ENCODE results near the gene HS6ST3. TPM values are rescaled to one million over a fixed set of nuclear protein-coding genes. Genes with fewer than 3 reads are reported as not detected.

Gene HS6ST3
- total and polyA plus RNA-seq, 2 donors from 2014 or later = 0.47 to 1.2 TPM

DNA sequence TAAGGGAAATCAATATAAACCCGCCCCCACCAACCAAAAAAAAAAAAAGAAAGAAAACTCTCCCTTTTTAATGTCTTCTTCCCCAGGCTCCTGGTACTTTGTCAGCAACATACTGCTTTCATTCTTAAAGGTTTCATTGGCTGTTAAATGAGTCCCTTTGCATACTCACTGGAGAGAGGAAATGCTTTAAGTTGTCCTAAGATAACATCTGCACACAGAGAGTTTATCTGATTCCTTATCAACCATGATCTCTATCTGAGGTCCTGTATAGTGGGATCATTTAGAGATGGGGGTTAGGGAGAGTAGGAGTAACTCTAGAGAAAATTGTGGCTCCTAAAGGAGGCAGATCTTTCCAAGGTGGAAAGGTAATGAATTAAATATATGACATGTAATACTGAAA lies 747.9 kb downstream of the HS6ST3 start:
- Histone ChIP-seq H3K4me3 (ENCODE audit: low read length in 3 of 3) (no peak overlapping the region), H3K27me3 (ENCODE audit: control insufficient read depth, insufficient read depth, low read length) (no peaks in the 10 kb centered on the region), H3K36me3 (ENCODE audit: control insufficient read depth in 2 of 3, insufficient read depth in 3 of 3, low read length in 3 of 3) (no peaks in the 10 kb centered on the region), H3K4me1 (ENCODE audit: control insufficient read depth in 2 of 3, insufficient read depth in 2 of 3, low read depth in 1 of 3, low read length in 3 of 3) (no peaks in the 10 kb centered on the region), H3K27ac (ENCODE audit: low read depth in 2 of 2, low read length in 2 of 2) (no peak overlapping the region), H3K9ac (ENCODE audit: low read length in 3 of 3) (no peak overlapping the region), H3K9me3 (ENCODE audit: control insufficient read depth in 2 of 3, insufficient read depth in 1 of 3, low read length in 3 of 3) (no peaks in the 10 kb centered on the region)
- TF ChIP-seq, protein P1, sequence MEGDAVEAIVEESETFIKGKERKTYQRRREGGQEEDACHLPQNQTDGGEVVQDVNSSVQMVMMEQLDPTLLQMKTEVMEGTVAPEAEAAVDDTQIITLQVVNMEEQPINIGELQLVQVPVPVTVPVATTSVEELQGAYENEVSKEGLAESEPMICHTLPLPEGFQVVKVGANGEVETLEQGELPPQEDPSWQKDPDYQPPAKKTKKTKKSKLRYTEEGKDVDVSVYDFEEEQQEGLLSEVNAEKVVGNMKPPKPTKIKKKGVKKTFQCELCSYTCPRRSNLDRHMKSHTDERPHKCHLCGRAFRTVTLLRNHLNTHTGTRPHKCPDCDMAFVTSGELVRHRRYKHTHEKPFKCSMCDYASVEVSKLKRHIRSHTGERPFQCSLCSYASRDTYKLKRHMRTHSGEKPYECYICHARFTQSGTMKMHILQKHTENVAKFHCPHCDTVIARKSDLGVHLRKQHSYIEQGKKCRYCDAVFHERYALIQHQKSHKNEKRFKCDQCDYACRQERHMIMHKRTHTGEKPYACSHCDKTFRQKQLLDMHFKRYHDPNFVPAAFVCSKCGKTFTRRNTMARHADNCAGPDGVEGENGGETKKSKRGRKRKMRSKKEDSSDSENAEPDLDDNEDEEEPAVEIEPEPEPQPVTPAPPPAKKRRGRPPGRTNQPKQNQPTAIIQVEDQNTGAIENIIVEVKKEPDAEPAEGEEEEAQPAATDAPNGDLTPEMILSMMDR (IDR thresholded peaks at IDR 0.05; ENCODE audit: borderline replicate concordance, extremely low read depth, insufficient read depth) = no peak
- DNase-seq (no peak), FAIRE-seq (no peak)
- intact Hi-C loops (cut with DNase I) = no loop called here

DNA sequence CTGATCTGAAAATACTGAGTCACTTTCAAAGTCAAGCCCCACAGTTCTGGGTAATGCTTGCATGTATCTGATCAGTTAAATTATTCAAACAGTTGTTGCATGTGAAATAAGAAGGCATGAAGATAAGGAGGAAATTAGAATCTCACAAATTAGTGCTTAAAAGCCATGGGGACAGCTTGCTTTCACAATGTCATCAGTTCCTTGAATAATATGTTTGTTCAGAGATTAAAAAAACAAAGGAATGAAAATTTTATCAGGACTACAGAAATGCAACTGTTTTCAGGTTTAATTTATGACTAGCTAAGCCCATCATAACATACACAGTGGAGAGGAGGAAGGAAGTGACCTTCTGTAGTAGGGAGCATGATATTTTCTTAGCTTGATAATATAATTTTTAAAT lies 754.3 kb downstream of the HS6ST3 start:
- DNase-seq (no peak), FAIRE-seq (no peak)
- no peak overlapping the region for H3K4me3 ChIP-seq (ENCODE audit: low read length in 3 of 3)
- TF ChIP-seq, protein P1 (IDR thresholded peaks at IDR 0.05; ENCODE audit: borderline replicate concordance, extremely low read depth, insufficient read depth) = no peak
- H3K27me3 ChIP-seq (ENCODE audit: control insufficient read depth, insufficient read depth, low read length) = no peaks in the 10 kb centered on the region
- H3K9ac ChIP-seq (ENCODE audit: low read length in 3 of 3) = no peak overlapping the region
- H3K27ac ChIP-seq (ENCODE audit: low read depth in 2 of 2, low read length in 2 of 2) = no peak overlapping the region
- intact Hi-C loops (cut with DNase I) = no loop called here
- H3K9me3 ChIP-seq (ENCODE audit: control insufficient read depth in 2 of 3, insufficient read depth in 1 of 3, low read length in 3 of 3) = no peaks in the 10 kb centered on the region
- H3K36me3 ChIP-seq (ENCODE audit: control insufficient read depth in 2 of 3, insufficient read depth in 3 of 3, low read length in 3 of 3) = no peaks in the 10 kb centered on the region
- no peaks in the 10 kb centered on the region for H3K4me1 ChIP-seq (ENCODE audit: control insufficient read depth in 2 of 3, insufficient read depth in 2 of 3, low read depth in 1 of 3, low read length in 3 of 3)

DNA sequence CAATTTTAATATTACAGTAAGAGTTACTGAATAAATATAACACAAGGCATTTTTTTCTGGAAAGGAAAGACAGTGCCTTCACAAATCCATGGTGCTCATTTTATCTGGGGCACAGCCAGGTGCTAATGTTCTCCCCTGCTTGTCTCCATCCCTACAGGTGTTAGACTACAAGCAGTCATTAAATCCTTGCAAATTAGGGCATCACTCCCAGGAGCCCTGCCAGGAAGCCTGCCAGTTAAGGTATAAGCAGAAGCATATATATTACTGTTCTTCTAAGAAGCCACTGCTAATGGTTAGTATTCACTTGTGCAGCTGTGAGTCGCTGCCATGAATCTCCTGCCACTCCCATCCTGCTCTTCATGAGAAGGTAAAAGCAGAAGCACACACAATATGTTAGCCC lies 754.7 kb downstream of the HS6ST3 start:
- no peaks in the 10 kb centered on the region for H3K4me1 ChIP-seq (ENCODE audit: control insufficient read depth in 2 of 3, insufficient read depth in 2 of 3, low read depth in 1 of 3, low read length in 3 of 3)
- no peak overlapping the region for H3K9ac ChIP-seq (ENCODE audit: low read length in 3 of 3)
- no peak for DNase-seq
- intact Hi-C loops (cut with DNase I) = no loop called here
- H3K36me3 ChIP-seq (ENCODE audit: control insufficient read depth in 2 of 3, insufficient read depth in 3 of 3, low read length in 3 of 3) = no peaks in the 10 kb centered on the region
- H3K9me3 ChIP-seq (ENCODE audit: control insufficient read depth in 2 of 3, insufficient read depth in 1 of 3, low read length in 3 of 3) = no peaks in the 10 kb centered on the region
- TF ChIP-seq, protein P1 (IDR thresholded peaks at IDR 0.05; ENCODE audit: borderline replicate concordance, extremely low read depth, insufficient read depth) = no peak
- no peaks in the 10 kb centered on the region for H3K27me3 ChIP-seq (ENCODE audit: control insufficient read depth, insufficient read depth, low read length)
- H3K27ac ChIP-seq (ENCODE audit: low read depth in 2 of 2, low read length in 2 of 2) = no peak overlapping the region
- FAIRE-seq = no peak
- H3K4me3 ChIP-seq (ENCODE audit: low read length in 3 of 3) = no peak overlapping the region

DNA sequence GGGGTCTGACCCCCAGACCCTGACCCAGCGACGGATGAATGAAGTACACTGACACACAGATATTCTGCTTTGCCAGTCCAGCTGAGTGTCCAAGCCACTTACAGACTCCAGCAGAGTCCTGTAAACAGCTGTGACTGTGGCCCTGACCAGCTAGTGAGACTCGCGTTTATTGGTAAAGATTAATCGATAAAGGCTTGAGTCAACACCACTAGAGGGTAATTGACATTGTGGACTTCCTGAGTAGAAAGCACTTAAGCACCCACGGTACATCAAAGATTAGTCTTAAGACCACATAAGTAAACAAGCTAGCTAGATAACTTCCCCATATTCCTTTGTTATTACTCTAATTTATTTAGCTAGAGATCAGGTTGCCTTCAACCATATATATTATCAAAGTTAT lies 758.4 kb downstream of the HS6ST3 start:
- DNase-seq (no peak), FAIRE-seq (no peak)
- no peak overlapping the region for H3K9ac ChIP-seq (ENCODE audit: low read length in 3 of 3)
- no peaks in the 10 kb centered on the region for H3K9me3 ChIP-seq (ENCODE audit: control insufficient read depth in 2 of 3, insufficient read depth in 1 of 3, low read length in 3 of 3)
- TF ChIP-seq, protein P1 (IDR thresholded peaks at IDR 0.05; ENCODE audit: borderline replicate concordance, extremely low read depth, insufficient read depth) = no peak
- no peak overlapping the region for H3K4me3 ChIP-seq (ENCODE audit: low read length in 3 of 3)
- no peaks in the 10 kb centered on the region for H3K36me3 ChIP-seq (ENCODE audit: control insufficient read depth in 2 of 3, insufficient read depth in 3 of 3, low read length in 3 of 3)
- H3K4me1 ChIP-seq (ENCODE audit: control insufficient read depth in 2 of 3, insufficient read depth in 2 of 3, low read depth in 1 of 3, low read length in 3 of 3) = no peaks in the 10 kb centered on the region
- intact Hi-C loops (cut with DNase I) = no loop called here
- no peak overlapping the region for H3K27ac ChIP-seq (ENCODE audit: low read depth in 2 of 2, low read length in 2 of 2)
- no peaks in the 10 kb centered on the region for H3K27me3 ChIP-seq (ENCODE audit: control insufficient read depth, insufficient read depth, low read length)
